Stimulated activated CD4-positive, alpha-beta T cell treated with anti-CD3 and anti-CD28 coated beads, Interleukin-1b, Interleukin-23, amount 100 ng/mL, for 1 hour (primary cell): Measurements from ENCODE around the gene MYBL2.
"Not testable (repeated sequence)": the region's sequence is repeated elsewhere in the genome, so short reads cannot be mapped to it uniquely, and the experiment has no call there.

Experiments used
- DNase-seq, 2 donors: peaks; one replicate each; pipeline ENCODE4 v3.0.0-alpha.2; 2020; ENCODE audit warnings: low read depth in 2 of 2

Gene MYBL2

DNA sequence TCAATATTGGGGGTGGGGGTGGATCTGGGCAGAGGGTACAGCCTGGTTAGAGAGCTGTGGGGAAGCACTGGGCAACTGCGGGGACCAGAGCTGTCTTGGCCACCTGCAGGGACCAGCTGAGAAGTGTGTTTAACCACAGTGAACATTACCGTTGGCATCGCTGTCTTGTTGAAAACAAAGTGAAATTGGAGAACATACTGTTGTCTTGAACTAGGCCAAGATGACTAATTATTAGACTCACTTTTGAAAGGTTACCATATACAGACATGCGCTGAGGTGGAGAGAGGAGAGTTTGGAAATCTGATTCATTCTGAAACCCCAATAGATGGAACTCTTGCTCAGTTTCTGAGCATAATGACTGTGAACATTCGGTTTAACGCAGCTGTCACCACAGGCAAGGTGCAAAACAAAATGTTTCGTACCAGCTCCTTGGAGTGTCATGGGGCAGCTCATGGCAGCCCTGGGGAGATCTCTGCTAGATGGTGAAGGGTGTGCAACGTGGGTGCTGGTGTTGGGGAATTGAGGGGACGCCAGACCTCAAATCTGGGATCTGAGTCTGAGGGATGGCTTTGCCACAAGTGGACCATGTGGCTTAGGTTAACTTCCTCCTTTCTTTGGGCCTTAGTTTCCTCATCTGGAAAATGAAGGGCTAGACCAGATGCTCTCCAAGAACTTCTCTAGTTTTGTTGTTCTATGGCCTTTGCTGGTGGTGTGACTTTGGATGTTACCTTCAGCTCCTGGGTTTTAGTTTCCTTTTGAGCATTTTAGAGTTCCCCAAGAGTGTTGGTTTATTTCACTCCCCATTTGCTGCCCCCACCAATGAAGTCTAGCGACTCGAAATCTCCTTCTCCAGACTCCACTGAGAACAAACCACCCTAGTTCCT lies 84.5 kb downstream of the MYBL2 start:
- DNase-seq = no peak

DNA sequence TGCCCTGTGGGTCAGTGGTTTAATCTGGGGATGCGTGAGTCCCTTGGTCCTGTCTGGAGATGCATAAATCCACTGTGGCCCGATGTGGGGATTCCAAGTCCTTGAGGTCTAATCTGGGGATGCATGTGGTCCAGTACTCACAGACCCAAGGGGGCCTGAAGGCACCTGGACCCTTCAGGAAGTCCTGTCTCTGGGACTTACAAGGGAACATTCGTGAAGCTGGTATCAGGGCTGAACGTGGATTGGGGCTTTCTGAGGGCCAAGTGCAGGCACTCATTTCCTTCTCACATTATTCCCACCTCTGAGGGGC lies 85.1 kb downstream of the MYBL2 start:
- DNase-seq = no peak

DNA sequence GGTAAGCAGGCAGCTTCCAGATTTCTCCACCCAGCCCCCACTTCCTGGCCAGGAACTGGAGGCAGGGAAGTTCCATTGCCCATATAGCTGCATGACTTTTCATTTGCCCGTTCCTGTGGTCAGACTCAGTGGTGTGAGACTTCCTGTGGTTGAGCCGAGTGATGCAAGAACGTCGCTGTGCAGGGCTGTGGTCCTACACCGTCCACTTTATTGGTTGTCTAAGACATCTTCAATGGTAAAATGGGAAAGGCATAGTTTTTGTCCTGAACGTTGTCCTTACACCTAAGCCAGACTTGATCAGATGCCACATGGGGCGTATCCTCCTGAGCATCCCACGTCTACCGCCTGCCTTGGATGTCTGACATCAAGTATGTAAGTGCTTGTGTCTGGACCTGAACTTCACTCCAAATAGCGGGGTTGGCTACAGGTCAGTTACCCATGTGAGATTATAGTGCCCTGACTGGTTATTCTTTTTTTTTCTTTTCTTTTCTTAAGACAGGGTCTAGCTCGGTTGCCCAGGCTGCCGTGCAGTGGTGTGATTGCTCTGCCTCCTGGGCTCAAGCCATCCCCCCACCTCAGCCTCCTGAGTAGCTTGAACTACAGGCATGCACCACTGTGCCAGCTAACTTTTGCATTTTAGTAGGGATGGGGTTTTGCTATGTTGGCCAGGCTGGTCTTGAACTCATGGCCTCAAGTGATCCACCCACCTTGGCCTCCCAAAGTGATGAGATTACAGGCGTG lies 85.8 kb downstream of the MYBL2 start:
- DNase-seq = no peak

DNA sequence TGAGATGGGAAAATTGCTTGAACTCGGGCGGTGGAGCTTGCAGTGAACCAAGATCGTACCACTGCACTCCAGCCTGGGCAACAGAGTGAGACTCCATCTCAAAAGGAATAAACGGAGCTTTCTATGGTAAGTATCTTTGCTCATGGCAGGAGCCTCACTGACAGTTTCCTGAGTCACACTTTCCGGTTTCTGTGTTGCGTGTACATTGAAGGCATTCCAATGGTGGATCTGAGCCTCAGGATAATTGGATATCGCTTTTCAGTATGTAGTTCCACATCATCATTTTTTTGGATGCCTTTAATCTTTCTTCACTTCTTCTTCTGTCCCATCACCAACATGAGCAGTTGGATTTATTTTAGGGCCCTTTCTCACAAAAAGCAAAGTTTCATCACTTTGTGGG lies 88.5 kb downstream of the MYBL2 start:
- no peak for DNase-seq

DNA sequence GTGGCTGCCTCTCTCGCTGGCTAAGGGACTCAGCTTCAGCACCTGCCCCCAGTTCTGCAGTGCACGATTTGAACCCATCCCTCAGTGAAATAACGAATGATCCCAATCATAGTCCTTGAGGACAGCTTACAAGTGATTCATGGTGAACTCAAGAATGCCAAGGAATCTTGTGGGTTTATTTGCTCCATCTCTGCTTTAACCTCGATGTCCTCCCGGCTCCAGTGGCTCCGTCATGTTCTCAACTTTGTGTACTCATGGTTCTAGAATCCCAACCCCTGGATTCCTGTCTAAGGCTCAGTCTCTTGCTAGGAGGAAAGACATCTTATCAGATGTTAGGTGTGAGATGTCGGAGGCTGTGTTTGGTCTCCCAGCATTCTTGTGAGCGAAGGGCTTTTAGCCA lies 88.9 kb downstream of the MYBL2 start:
- DNase-seq = no peak

DNA sequence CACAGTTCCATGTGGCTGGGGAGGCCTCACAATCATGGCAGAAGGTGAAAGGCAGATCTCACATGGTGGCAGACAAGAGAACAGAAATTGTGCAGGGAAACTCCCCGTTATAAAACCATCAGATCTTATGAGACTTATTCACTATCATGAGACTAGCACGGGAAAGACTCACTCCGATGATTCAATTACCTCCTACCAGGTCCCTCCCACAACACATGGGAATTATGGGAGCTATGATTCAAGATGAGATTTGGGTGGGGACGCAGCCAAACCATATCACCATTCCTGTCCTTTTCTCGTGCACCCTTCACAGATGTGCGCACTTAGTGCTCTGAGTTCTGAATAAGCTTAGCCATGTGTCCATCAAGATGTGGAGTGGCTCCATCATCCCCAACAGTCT lies 91.0 kb downstream of the MYBL2 start:
- not testable (repeated sequence) for DNase-seq

DNA sequence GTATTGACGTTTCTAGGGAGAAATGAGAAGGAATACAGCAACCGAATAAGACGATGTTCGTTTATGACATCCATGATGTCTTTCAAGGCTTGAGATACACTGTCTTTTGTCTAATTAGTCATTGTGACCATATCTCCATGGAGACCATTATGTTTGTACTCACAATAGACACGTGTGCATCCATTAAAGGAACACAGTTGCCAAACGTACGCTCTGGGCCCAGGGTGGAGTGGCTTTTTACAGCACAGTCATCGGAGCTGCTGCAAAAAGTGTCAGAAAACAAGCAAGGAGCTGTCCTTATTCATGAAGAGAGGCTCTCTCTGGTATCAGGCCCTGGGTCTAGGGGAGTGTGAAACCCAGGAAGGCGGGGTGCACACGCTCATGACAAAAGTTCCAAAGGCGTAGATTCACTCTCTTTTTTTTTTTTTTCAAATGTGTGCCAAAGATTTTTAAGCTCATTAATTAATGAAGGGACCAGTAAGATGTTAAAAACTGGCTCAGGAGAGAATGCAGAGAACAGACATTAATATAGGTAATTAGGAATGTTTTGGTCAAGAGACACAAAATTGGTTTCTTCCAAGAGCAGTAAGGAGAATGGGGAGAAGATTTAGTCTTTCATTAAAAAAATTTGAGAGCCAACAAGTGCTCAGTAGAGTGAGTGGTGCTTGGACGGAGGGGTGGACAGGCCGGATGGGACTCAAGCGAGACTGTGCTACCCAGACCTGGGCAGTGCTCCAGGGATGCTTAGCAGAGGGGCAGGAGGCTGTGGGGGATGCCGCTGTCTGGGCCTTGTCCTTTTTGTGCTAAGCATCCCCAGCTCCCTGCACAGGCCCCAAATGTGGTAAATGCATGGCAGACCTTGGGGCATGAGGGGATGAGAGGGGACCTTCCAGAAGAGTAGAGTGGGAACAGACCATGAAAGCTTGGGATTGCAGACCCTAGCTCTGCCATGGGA lies 94.7 kb downstream of the MYBL2 start:
- no peak for DNase-seq

DNA sequence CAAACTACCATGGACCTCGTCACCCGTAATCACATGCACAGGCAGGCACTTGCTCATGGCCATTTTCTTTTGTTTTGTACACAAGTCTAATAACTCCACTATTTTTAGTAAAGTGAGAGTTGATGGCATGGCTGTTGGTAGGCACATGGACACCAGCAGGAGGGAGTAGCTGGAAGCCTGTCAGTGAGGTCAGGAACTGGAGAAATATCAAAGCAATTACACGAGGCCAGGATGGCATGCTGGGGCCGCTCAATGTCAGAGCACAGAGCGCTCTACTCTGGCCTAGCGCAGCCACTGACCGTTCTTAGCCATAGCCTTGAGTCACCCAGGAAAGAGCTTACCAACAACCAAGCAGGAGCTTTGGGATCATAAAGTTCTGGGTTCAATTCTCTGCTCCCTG lies 96.0 kb downstream of the MYBL2 start:
- DNase-seq = no peak

DNA sequence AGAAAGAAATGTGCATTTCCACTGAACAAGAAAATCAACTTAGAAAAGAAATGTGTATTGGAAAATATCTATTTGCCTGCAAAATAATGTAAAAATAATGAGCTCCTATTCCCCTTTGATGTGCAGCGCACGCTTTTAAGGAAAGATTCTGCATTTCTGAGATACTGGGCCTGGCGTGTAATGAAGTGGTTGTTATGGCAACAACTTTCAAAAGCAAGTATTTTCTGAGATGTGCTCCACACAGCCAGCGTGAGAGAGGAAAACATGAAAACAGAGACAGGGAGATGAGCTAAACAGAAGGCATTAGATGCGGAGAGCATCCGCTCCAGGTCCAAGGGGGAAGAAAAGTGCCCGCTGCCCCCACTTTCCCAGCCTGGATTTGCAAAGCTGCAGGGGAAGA lies 99.0 kb downstream of the MYBL2 start:
- DNase-seq = no peak
